ENCODE data around the gene ERBB4. TPM values are rescaled to one million over a fixed set of nuclear protein-coding genes. Genes with fewer than 3 reads are reported as not detected.

Gene ERBB4
- total RNA-seq, 1 donor from 2014 or later = 22.6 TPM

DNA sequence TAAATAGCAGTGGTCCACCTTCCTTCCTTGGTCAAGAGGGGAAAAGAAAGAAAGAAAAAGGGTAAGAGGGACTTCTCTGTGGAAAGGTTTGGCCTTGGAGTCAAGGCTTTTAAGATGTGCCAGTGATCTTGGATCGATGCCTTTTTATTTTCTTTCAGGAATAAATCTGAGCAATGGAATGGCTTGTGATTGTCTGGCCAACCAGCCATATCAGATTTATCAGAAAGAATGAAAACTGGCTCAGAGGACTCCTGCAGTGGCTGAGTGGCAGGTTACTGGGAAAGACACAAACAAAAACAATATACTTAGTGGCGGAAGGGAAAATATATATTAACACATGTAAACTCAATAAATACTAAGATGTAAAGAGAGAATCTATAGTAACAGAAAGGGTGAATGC, 4.3 kb downstream of the ERBB4 start:
- no peak overlapping the region for H3K27ac ChIP-seq
- ATAC-seq = no peak
- TF ChIP-seq CTCF (IDR thresholded peaks at IDR 0.05) = no peak

GRCh38 chr2:212532585-212532984, 6.0 kb downstream of the ERBB4 start:
- DNase-seq (no peak), ATAC-seq (no peak)
- intact Hi-C loops (cut with DNase I) = no loop called here
- H3K4me3 ChIP-seq = no peak overlapping the region
- H3K9me3 ChIP-seq = no peaks in the 10 kb centered on the region
- H3K27me3 ChIP-seq = peaks cover 36% of the 10 kb centered on the region
- no peaks in the 10 kb centered on the region for H3K36me3 ChIP-seq
- peaks cover 10% of the 10 kb centered on the region for H3K4me1 ChIP-seq
- no peak for TF ChIP-seq CTCF (IDR thresholded peaks at IDR 0.05)
- H3K27ac ChIP-seq = no peak overlapping the region

More for the DNA sequence above, 4.3 kb downstream of the ERBB4 start:
- Histone ChIP-seq H3K9me3 (no peaks in the 10 kb centered on the region), H3K27me3 (peaks cover 47% of the 10 kb centered on the region), H3K4me1 (peaks cover 10% of the 10 kb centered on the region), H3K4me3 (no peak overlapping the region), H3K36me3 (no peaks in the 10 kb centered on the region)
- intact Hi-C loops (cut with DNase I) = no loop called here
- DNase-seq = no peak

GRCh38 chr2:212532087-212532486, 6.5 kb downstream of the ERBB4 start:
- no peak for ATAC-seq
- H3K9me3 ChIP-seq = no peaks in the 10 kb centered on the region

GRCh38 chr2:212531499-212531898, 7.1 kb downstream of the ERBB4 start:
- TF ChIP-seq CTCF (IDR thresholded peaks at IDR 0.05) = no peak
- intact Hi-C loops (cut with DNase I) = no loop called here
- ATAC-seq (no peak), DNase-seq (no peak)
- no peaks in the 10 kb centered on the region for H3K36me3 ChIP-seq
- H3K27ac ChIP-seq = no peak overlapping the region
- H3K4me3 ChIP-seq = no peak overlapping the region
- peaks cover 25% of the 10 kb centered on the region for H3K27me3 ChIP-seq
- H3K4me1 ChIP-seq = peaks cover under 1% of the 10 kb centered on the region
- no peaks in the 10 kb centered on the region for H3K9me3 ChIP-seq

More at GRCh38 chr2:212532087-212532486, 6.5 kb downstream of the ERBB4 start:
- no peak for DNase-seq
- intact Hi-C loops (cut with DNase I) = no loop called here
- Histone ChIP-seq H3K4me3 (no peak overlapping the region), H3K36me3 (no peaks in the 10 kb centered on the region), H3K27me3 (peaks cover 31% of the 10 kb centered on the region), H3K27ac (no peak overlapping the region), H3K4me1 (peaks cover 6% of the 10 kb centered on the region)
- no peak for TF ChIP-seq CTCF (IDR thresholded peaks at IDR 0.05)

DNA sequence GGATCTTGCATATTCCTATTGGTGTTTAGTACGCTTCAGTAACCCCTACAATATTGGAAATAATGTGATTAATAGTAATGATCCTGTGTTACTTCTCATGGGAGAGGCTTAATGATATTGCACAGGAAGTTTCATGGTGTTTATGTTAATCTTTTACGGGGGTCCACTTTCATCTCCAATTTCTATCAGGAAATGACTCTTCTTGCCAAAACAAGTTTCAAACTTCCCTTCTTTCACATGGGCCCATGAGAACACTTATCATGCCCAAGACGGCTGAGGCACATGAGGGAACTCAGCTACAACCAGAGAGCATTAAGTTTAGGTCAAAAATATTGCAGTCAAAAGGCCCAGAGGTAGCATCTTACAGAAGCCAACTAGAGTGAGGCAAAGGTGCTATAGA, 7.6 kb downstream of the ERBB4 start:
- DNase-seq = no peak
- Histone ChIP-seq H3K27ac (no peak overlapping the region), H3K4me3 (no peak overlapping the region), H3K27me3 (peaks cover 20% of the 10 kb centered on the region), H3K36me3 (no peaks in the 10 kb centered on the region), H3K4me1 (no peaks in the 10 kb centered on the region), H3K9me3 (no peaks in the 10 kb centered on the region)
- ATAC-seq = no peak
- intact Hi-C loops (cut with DNase I) = no loop called here
- no peak for TF ChIP-seq CTCF (IDR thresholded peaks at IDR 0.05)

GRCh38 chr2:212530373-212530772, 8.2 kb downstream of the ERBB4 start:
- intact Hi-C loops (cut with DNase I) = no loop called here
- ATAC-seq = no peak
- Histone ChIP-seq H3K9me3 (no peaks in the 10 kb centered on the region), H3K27ac (no peak overlapping the region), H3K4me1 (no peaks in the 10 kb centered on the region), H3K36me3 (no peaks in the 10 kb centered on the region), H3K27me3 (peaks cover 14% of the 10 kb centered on the region), H3K4me3 (no peak overlapping the region)
- DNase-seq = no peak
- no peak for TF ChIP-seq CTCF (IDR thresholded peaks at IDR 0.05)

Data from upper lobe of right lung (tissue), 1 donor.